Uterus (tissue), 4 donors: Measurements from ENCODE around the gene OPRL1. TPM values are rescaled to one million over a fixed set of nuclear protein-coding genes. Genes with fewer than 3 reads are reported as not detected.

Source experiments
- DNase-seq, 2 donors: peaks; one replicate each; pipeline ENCODE4 v3.0.0-alpha.2; 2019 to 2020
- H3K27ac ChIP-seq, 2 donors: fragments of 200-600 bp; sonication (generic); 1 replicate in 1 of 2; 2 replicates in 1 of 2; pipeline ENCODE4 v1.5.1; 2016 to 2018
- H3K27me3 ChIP-seq, 2 donors: fragments of 200-600 bp; sonication (generic); one replicate each; pipeline ENCODE4 v1.5.1; 2018 to 2019; ENCODE audit warnings: control low read depth in 1 of 2
- H3K36me3 ChIP-seq, 2 donors: fragments of 200-600 bp; sonication (generic); one replicate each; pipeline ENCODE4 v1.5.1; 2019; ENCODE audit warnings: control low read depth in 1 of 2
- H3K4me1 ChIP-seq, 2 donors: fragments of 200-600 bp; sonication (generic); one replicate each; pipeline ENCODE4 v1.5.1; 2018 to 2019; ENCODE audit warnings: control low read depth in 1 of 2
- H3K4me3 ChIP-seq, 2 donors: fragments of 200-600 bp; sonication (generic); 1 replicate in 1 of 2; 2 replicates in 1 of 2; pipeline ENCODE4 v1.5.1; 2018 to 2019; ENCODE audit warnings: mild to moderate bottlenecking in 1 of 2
- H3K9me3 ChIP-seq, 2 donors: fragments of 200-600 bp; sonication (generic); one replicate each; pipeline ENCODE4 v1.5.1; 2019; ENCODE audit warnings: control low read depth in 1 of 2
- CTCF ChIP-seq, 4 experiments: fragments of 200-600 bp in 2 of 4; fragments of 450-650 bp in 2 of 4; sonication (generic) in 2 of 4; IDR thresholded peaks; one replicate each; pipeline ENCODE4 v1.5.1; 2016 to 2019; ENCODE audit warnings: antibody characterized with exemption in 4 of 4, mild to moderate bottlenecking in 2 of 4, moderate library complexity in 1 of 4
- POLR2A ChIP-seq, 2 donors: fragments of 450-650 bp; IDR thresholded peaks; one replicate each; pipeline ENCODE4 v1.6.1; 2016; ENCODE audit warnings: antibody characterized with exemption in 2 of 2, mild to moderate bottlenecking in 1 of 2, moderate library complexity in 1 of 2
- intact Hi-C: fragments of 100-400 bp; cut with DNase I; formaldehyde crosslinking; loops from one replicate; pipeline ENCODE4 v1.15.1; 2023; ENCODE audit warnings: low total_unique reads
- total RNA-seq, 4 donors: library from RNA; depleted of rRNA in 3 of 4; stranded (reverse); fragments of >200 nt in 3 of 4; gene quantifications; one replicate each; pipeline versions ENCODE4 v1.1.0 to v1.2.4, GENCODE V29; 2014 to 2023
- donor health status: DM: yes; HTN: yes; CAD: no.

The OPRL1 gene
- total RNA-seq, 4 donors from 2014 or later: 0.51 to 1.9 (median 0.64) TPM; not detected in 1

GRCh38 chr20:64142590-64142989, 62.7 kb downstream of the OPRL1 start:
- Histone ChIP-seq H3K4me1 (no peaks in the 10 kb centered on the region), H3K36me3 (no peaks in the 10 kb centered on the region), H3K4me3 (no peak overlapping the region), H3K27ac (no peak overlapping the region), H3K9me3 (no peaks in the 10 kb centered on the region), H3K27me3 (no peaks in the 10 kb centered on the region)
- intact Hi-C loops: no loop called here
- no peak for TF ChIP-seq POLR2A (IDR thresholded peaks at IDR 0.05)
- TF ChIP-seq CTCF (IDR thresholded peaks at IDR 0.05): no peak
- DNase-seq: no peak

GRCh38 chr20:64143018-64143801, 63.3 kb downstream of the OPRL1 start:
- H3K9me3 ChIP-seq: no peaks in the 10 kb centered on the region
- H3K27me3 ChIP-seq: no peaks in the 10 kb centered on the region
- H3K4me1 ChIP-seq: no peaks in the 10 kb centered on the region
- no peak overlapping the region for H3K4me3 ChIP-seq
- no peak for TF ChIP-seq CTCF (IDR thresholded peaks at IDR 0.05)
- no peak for TF ChIP-seq POLR2A (IDR thresholded peaks at IDR 0.05)
- no peak for DNase-seq
- no peak overlapping the region for H3K27ac ChIP-seq
- intact Hi-C loops: no loop called here
- H3K36me3 ChIP-seq: no peaks in the 10 kb centered on the region

- no peak for DNase-seq
- H3K9me3 ChIP-seq: no peaks in the 10 kb centered on the region
- no peaks in the 10 kb centered on the region for H3K4me1 ChIP-seq
- H3K27me3 ChIP-seq: no peaks in the 10 kb centered on the region
- TF ChIP-seq CTCF (IDR thresholded peaks at IDR 0.05) (no peak), POLR2A (IDR thresholded peaks at IDR 0.05) (no peak)
- H3K4me3 ChIP-seq: no peak overlapping the region
- no peak overlapping the region for H3K27ac ChIP-seq
- H3K36me3 ChIP-seq: no peaks in the 10 kb centered on the region
- intact Hi-C loops: no loop called here
Observed at GRCh38 chr20:64144144-64144912, 64.4 kb downstream of the OPRL1 start.

GRCh38 chr20:64145458-64146300, 65.8 kb downstream of the OPRL1 start:
- H3K4me1 ChIP-seq: no peaks in the 10 kb centered on the region

More at GRCh38 chr20:64145458-64146300, 65.8 kb downstream of the OPRL1 start:
- H3K9me3 ChIP-seq: no peaks in the 10 kb centered on the region
- no peak overlapping the region for H3K27ac ChIP-seq
- H3K27me3 ChIP-seq: no peaks in the 10 kb centered on the region
- DNase-seq: no peak
- TF ChIP-seq CTCF (IDR thresholded peaks at IDR 0.05) (no peak), POLR2A (IDR thresholded peaks at IDR 0.05) (no peak)
- no peak overlapping the region for H3K4me3 ChIP-seq
- no peaks in the 10 kb centered on the region for H3K36me3 ChIP-seq
- intact Hi-C loops: no loop called here
